Testis (tissue), 3 donors: Measurements from ENCODE around the gene EXPH5. TPM values are rescaled to one million over a fixed set of nuclear protein-coding genes. Genes with fewer than 3 reads are reported as not detected.
"Not testable (repeated sequence)": the region's sequence is repeated elsewhere in the genome, so short reads cannot be mapped to it uniquely, and the experiment has no call there.

ENCODE experiments used
- DNase-seq: peaks from one replicate; pipeline ENCODE4 v3.0.0-alpha.2; 2019
- H3K27ac ChIP-seq, 2 donors: fragments of 200-600 bp; sonication (generic); one replicate each; pipeline ENCODE4 v1.5.1; 2019
- H3K27me3 ChIP-seq: fragments of 200-600 bp; sonication (generic); one replicate; pipeline ENCODE4 v1.5.1; 2019
- H3K36me3 ChIP-seq: fragments of 200-600 bp; sonication (generic); one replicate; pipeline ENCODE4 v1.5.1; 2017; ENCODE audit warnings: low read depth; ENCODE audit errors: missing control alignments
- H3K4me1 ChIP-seq: fragments of 200-600 bp; sonication (generic); one replicate; pipeline ENCODE4 v1.5.1; 2019
- H3K4me3 ChIP-seq, 2 donors: fragments of 200-600 bp; sonication (generic); one replicate each; pipeline ENCODE4 v1.5.1; 2017 to 2019
- H3K9me3 ChIP-seq: fragments of 200-600 bp; sonication (generic); one replicate; pipeline ENCODE4 v1.5.1; 2017
- POLR2A ChIP-seq: fragments of 450-650 bp; IDR thresholded peaks from one replicate; pipeline ENCODE4 v1.6.1; 2017; ENCODE audit warnings: antibody characterized with exemption, mild to moderate bottlenecking, moderate library complexity
- WGBS, 2 donors: methylation state at CpG; one replicate each; pipeline ENCODE4 v1.1.5; 2018; 5-methylcytosine and 5-hydroxymethylcytosine counted together
- intact Hi-C: fragments of 100-400 bp; cut with DNase I; formaldehyde crosslinking; loops from one replicate; pipeline ENCODE4 v1.15.1; 2023; ENCODE audit warnings: low total_unique reads
- polyA plus RNA-seq: library from polyadenylated mRNA; stranded (reverse); fragments of 350-450 nt; fragmentation: Illumina TruSeq; extraction: RNeasy Lipid Tissue Mini Kit (QIAGEN cat#74804); gene quantifications from one replicate; pipeline ENCODE4 v1.2.3, GENCODE V29; 2014; ENCODE audit warnings: low read depth, low replicate concordance; ENCODE audit not compliant: insufficient read depth
- total RNA-seq, 2 donors: library from RNA; depleted of rRNA; stranded (reverse); fragments of >200 nt; gene quantifications; one replicate each; pipeline ENCODE4 v1.2.3, GENCODE V29; 2016
- TF ChIP-seq, protein P1 (sequence below), 3 experiments: fragments of 450-650 bp in 2 of 3; fragments of 200-600 bp in 1 of 3; sonication (generic) in 1 of 3; IDR thresholded peaks; one replicate each; pipeline ENCODE4 v1.5.1; 2016 to 2019; ENCODE audit warnings: antibody characterized with exemption in 3 of 3, mild to moderate bottlenecking in 2 of 3, moderate library complexity in 1 of 3

EXPH5 gene
- total and polyA plus RNA-seq, 3 donors from 2014 or later: 0.62 to 1.3 (median 0.71) TPM

DNA sequence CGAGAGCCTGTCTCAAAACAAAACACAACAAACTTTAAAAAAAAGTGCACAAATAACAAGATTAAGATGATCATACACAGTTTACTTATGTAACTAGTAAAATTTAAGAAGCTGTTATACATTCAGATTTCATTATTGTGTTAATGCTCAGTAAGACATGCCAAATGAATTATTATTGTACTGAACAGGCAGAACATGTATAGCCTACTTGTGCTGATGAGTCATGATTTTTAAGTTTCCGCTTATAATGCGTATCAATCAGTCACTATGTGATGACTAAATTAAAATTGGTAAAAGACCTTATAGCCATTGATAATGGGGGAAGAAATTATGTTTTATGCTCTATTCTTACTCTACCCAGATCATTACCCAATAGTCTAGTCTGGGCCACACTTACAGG is 20.5 kb upstream of the EXPH5 start:
- Histone ChIP-seq H3K4me3 (no peak overlapping the region), H3K27me3 (no peaks in the 10 kb centered on the region), H3K9me3 (no peaks in the 10 kb centered on the region), H3K27ac (no peak overlapping the region), H3K36me3 (no peaks in the 10 kb centered on the region), H3K4me1 (no peaks in the 10 kb centered on the region)
- WGBS, 2 donors: 88 to 93% methylated on average over 3 of the region's 3 CpGs
- intact Hi-C loops: no loop called here
- TF ChIP-seq, protein P1, sequence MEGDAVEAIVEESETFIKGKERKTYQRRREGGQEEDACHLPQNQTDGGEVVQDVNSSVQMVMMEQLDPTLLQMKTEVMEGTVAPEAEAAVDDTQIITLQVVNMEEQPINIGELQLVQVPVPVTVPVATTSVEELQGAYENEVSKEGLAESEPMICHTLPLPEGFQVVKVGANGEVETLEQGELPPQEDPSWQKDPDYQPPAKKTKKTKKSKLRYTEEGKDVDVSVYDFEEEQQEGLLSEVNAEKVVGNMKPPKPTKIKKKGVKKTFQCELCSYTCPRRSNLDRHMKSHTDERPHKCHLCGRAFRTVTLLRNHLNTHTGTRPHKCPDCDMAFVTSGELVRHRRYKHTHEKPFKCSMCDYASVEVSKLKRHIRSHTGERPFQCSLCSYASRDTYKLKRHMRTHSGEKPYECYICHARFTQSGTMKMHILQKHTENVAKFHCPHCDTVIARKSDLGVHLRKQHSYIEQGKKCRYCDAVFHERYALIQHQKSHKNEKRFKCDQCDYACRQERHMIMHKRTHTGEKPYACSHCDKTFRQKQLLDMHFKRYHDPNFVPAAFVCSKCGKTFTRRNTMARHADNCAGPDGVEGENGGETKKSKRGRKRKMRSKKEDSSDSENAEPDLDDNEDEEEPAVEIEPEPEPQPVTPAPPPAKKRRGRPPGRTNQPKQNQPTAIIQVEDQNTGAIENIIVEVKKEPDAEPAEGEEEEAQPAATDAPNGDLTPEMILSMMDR (IDR thresholded peaks at IDR 0.05): no peak
- TF ChIP-seq POLR2A: no peak
- no peak for DNase-seq

DNA sequence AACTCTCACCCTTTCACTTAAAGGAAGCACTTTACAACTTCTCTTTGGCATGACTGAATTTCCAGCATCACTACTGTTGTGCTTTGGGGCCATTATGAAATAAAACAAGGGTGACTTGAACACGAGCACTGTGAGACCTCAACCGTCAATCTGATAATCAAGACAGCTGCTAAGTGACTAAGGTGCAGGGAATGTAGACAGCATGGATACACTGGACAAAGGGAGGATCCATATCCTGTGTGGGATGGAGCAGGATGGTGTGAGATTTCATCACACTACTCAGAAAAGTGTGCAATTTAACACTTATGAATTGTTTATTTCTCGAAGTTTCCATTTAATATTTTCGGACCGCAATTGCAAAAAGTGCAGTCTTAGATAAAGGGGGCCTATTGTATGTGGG is 16.1 kb upstream of the EXPH5 start:
- Histone ChIP-seq H3K36me3 (no peaks in the 10 kb centered on the region), H3K4me1 (no peaks in the 10 kb centered on the region), H3K9me3 (no peaks in the 10 kb centered on the region), H3K4me3 (no peak overlapping the region), H3K27me3 (no peaks in the 10 kb centered on the region), H3K27ac (no peak overlapping the region)
- DNase-seq: no peak
- WGBS, 2 donors: 70 to 74% methylated on average over 5 of the region's 5 CpGs
- no peak for TF ChIP-seq POLR2A
- TF ChIP-seq, protein P1 (IDR thresholded peaks at IDR 0.05): no peak
- intact Hi-C loops: no loop called here

DNA sequence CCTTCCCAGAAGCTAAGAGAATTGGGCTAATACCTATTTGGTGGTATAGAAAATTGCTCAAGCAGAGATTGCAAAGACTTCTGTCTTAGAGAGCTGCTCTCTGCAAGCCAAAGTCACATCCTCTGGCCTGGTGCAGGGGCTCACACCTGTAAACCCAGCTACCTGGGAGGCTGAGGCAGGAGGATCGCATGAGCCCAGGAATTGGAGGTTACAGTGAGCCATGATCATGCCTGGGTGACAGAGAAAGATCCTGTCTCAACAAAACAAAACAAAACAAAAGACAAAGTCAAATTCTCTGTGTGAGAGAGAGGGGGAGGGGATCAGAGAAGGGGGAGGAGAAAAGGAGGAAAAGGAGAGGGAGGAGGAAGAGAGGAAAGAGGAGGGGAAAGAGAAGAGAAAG is 15.0 kb upstream of the EXPH5 start:
- 91 to 100% methylated on average over 1 of the region's 1 CpG for WGBS, 2 donors
- Histone ChIP-seq H3K27ac (no peak overlapping the region), H3K4me1 (no peaks in the 10 kb centered on the region), H3K4me3 (no peak overlapping the region), H3K9me3 (no peaks in the 10 kb centered on the region), H3K36me3 (no peaks in the 10 kb centered on the region), H3K27me3 (no peaks in the 10 kb centered on the region)
- intact Hi-C loops: no loop called here
- no peak for DNase-seq
- TF ChIP-seq, protein P1 (IDR thresholded peaks at IDR 0.05): no peak
- no peak for TF ChIP-seq POLR2A

DNA sequence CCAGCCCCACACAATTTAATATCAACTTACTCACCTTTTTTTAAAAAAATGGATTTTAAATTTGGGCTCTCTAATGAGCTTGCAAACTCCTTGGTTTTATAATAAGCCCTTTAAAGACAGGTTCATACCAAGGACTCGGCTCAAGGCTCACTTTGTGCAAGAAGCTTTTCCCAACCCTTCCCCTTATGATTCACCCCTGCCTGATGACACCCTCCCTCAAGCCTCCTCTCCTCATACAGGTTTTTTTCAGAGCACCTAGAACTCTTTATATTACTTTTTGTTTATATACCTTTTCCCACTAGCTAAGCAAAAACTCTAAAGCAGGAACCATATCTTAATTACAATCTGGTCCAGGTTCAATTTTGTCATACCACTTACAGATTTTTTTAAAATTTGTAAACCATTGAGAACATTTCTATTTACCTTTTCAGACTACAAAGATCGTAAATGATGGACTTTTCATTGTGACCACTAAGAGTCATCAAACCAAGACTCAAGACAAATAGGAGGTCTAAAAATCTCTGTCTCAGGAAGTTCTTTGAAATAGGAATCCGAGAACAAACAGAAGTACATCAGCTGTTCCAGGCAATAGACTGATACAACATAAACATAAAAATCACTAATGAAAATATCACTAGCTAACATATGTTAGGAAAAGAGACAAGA is 13.1 kb upstream of the EXPH5 start:
- Histone ChIP-seq H3K4me3 (no peak overlapping the region), H3K4me1 (no peaks in the 10 kb centered on the region), H3K36me3 (no peaks in the 10 kb centered on the region), H3K27me3 (no peaks in the 10 kb centered on the region), H3K9me3 (no peaks in the 10 kb centered on the region), H3K27ac (no peak overlapping the region)
- intact Hi-C loops: no loop called here
- WGBS, 2 donors: 70 to 90% methylated on average over 3 of the region's 3 CpGs
- no peak for DNase-seq
- TF ChIP-seq, protein P1 (IDR thresholded peaks at IDR 0.05): no peak
- no peak for TF ChIP-seq POLR2A

DNA sequence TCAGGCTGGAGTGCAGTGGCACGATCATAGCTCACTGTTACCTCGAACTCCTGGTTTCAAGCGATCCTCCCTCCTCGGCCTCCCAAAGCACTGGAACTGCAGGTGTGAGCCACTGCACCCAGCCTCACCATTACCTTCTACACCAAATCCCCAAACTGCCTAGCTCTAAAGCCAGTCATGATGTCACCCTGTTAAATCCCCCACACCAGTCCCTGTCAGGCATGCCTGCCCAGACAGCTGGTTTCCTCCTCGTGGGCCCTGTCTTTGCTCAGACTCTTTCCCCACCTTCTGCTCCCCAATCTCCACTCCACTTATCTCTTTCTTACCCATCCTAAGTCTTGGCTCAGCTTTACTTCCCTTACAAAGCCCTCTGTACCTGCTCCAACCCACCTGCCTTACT is 12.5 kb upstream of the EXPH5 start:
- Histone ChIP-seq H3K27ac (no peak overlapping the region), H3K9me3 (no peaks in the 10 kb centered on the region), H3K4me1 (no peaks in the 10 kb centered on the region), H3K4me3 (no peak overlapping the region), H3K36me3 (no peaks in the 10 kb centered on the region), H3K27me3 (no peaks in the 10 kb centered on the region)
- WGBS, 2 donors: 78 to 80% methylated on average over 5 of the region's 5 CpGs
- intact Hi-C loops: no loop called here
- no peak for TF ChIP-seq POLR2A
- no peak for DNase-seq

DNA sequence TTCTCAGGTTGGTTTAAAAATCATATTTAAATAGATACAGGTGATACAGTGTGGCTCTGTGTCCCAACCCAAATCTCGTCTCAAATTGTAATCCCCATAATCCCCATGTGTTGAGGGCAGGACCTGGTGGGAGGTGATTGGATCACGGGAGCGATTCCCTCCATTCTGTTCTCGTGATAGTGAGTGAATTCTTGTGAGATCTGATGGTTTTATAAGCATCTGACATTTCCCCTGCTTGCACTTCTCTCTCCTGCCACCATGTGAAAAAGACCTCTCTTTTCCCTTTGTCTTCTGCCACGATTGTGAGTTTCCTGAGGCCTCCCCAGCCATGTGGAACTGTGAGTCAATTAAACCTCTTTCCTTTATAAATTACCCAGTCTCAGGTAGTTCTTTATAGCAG is 9.2 kb upstream of the EXPH5 start:
- H3K9me3 ChIP-seq, H3K4me3 ChIP-seq, H3K27ac ChIP-seq, DNase-seq, H3K4me1 ChIP-seq, H3K27me3 ChIP-seq, H3K36me3 ChIP-seq, intact Hi-C loops: not testable (repeated sequence)
- 74 to 83% methylated on average over 5 of the region's 5 CpGs for WGBS, 2 donors
